Motor neuron (in vitro differentiated cells): ENCODE measurements around the gene ABCC6. TPM values are rescaled to one million over a fixed set of nuclear protein-coding genes. Genes with fewer than 3 reads are reported as not detected.
"Not testable (repeated sequence)": the region's sequence is repeated elsewhere in the genome, so short reads cannot be mapped to it uniquely, and the experiment has no call there.

Source experiments
- ATAC-seq, 8 experiments: fragments of 200-7000 bp; cut with Tn5 transposase; replicated peaks in 6 of 8; 2 replicates each; pipeline ENCODE4 v1.8.0; 2021; ENCODE audit warnings: mild to moderate bottlenecking in 8 of 8, moderate library complexity in 8 of 8
- H3K27ac ChIP-seq, 2 donors: fragments of 250-450 bp; sonication (Bioruptor Pico); 2 replicates each; pipeline ENCODE4 v1.9.0; 2021; ENCODE audit warnings: antibody characterized with exemption in 2 of 2, mild to moderate bottlenecking in 2 of 2, moderate library complexity in 1 of 2
- H3K4me1 ChIP-seq, 2 donors: fragments of 250-450 bp; sonication (Bioruptor Pico); replicated peaks in 1 of 2; 2 replicates each; pipeline ENCODE4 v1.6.1; 2021; ENCODE audit warnings: antibody characterized with exemption in 2 of 2, mild to moderate bottlenecking in 2 of 2, moderate library complexity in 1 of 2
- H3K4me3 ChIP-seq, 5 donors: fragments of 250-450 bp; sonication (Bioruptor Pico); 2 replicates each; pipeline ENCODE4 v1.9.0; 2021; ENCODE audit warnings: antibody characterized with exemption in 5 of 5, mild to moderate bottlenecking in 5 of 5, moderate library complexity in 4 of 5
- WGBS, 10 experiments: fragments of 450-650 bp; shearing (Covaris generic); methylation state at CpG; one replicate each; pipeline ENCODE4 v1.0.0; 2022; 5-methylcytosine and 5-hydroxymethylcytosine counted together
- in situ Hi-C, 9 experiments: fragments of 400-800 bp; cut with MboI; loops; one replicate each; pipeline ENCODE4 v1.15.0; 2021; ENCODE audit warnings: low sequenced_read_pairs in 9 of 9, low pct_unique_long_range_greater_than_20kb in 2 of 9; ENCODE audit not compliant: unreplicated experiment in 9 of 9
- total RNA-seq, 8 experiments: library from RNA; unstranded; fragments of 300-600 nt; gene quantifications; 2 replicates each; pipeline versions ENCODE4 v1.2.3 to v1.2.4, GENCODE V29; 2022

The ABCC6 gene
- total RNA-seq, 8 experiments from 2014 or later: 0.33 to 3.7 (median 1.3) TPM

GRCh38 chr16:16148755-16149154, 74.5 kb downstream of the ABCC6 start:
- Histone ChIP-seq H3K4me1 (no peaks in the 10 kb centered on the region), H3K27ac (no peak overlapping the region), H3K4me3 (no peak overlapping the region)
- 61 to 100% (median 92%) methylated on average over 1 to 5 of the region's 9 CpGs; no CpG with 5 or more reads in 3 of the 10 experiments for WGBS, 10 experiments
- in situ Hi-C loops: loop anchor here in 2 of 9 experiments (25.0 kb wide), 2 partner anchors 286 to 386 kb away; partner anchors contain the start of gene MYH11 (in 2 of the 2)
- ATAC-seq: peak in 1 of 8 experiments; percentile 9

GRCh38 chr16:16148000-16148599, 75.2 kb downstream of the ABCC6 start:
- ATAC-seq, H3K27ac ChIP-seq, H3K4me1 ChIP-seq, H3K4me3 ChIP-seq: not testable (repeated sequence)
- in situ Hi-C loops: loop anchor here in 2 of 9 experiments (25.0 kb wide), 2 partner anchors 286 to 386 kb away; partner anchors contain the start of gene MYH11 (in 2 of the 2)
- 68 to 100% (median 90%) methylated on average over 1 to 8 of the region's 15 CpGs; no CpG with 5 or more reads in 4 of the 10 experiments for WGBS, 10 experiments

GRCh38 chr16:16147316-16147999, 75.8 kb downstream of the ABCC6 start:
- in situ Hi-C loops: loop anchor here in 2 of 9 experiments (25.0 kb wide), 2 partner anchors 285 to 385 kb away; partner anchors contain the start of gene MYH11 (in 2 of the 2)
- Histone ChIP-seq H3K4me3 (no peak overlapping the region), H3K27ac (peak overlapping the region in 1 of 2 donors; percentile 50), H3K4me1 (no peaks in the 10 kb centered on the region)
- WGBS, 10 experiments: 51 to 100% (median 90%) methylated on average over 1 to 8 of the region's 17 CpGs; no CpG with 5 or more reads in 3 of the 10 experiments
- peak; percentile 29 to 89 (median 83) for ATAC-seq

- ATAC-seq: no peak
Measured at GRCh38 chr16:16146380-16147315, 76.6 kb downstream of the ABCC6 start.

GRCh38 chr16:16145286-16145685, 78.0 kb downstream of the ABCC6 start:
- Histone ChIP-seq H3K4me3 (no peak overlapping the region), H3K27ac (no peak overlapping the region), H3K4me1 (no peaks in the 10 kb centered on the region)
- ATAC-seq: no peak
- WGBS, 10 experiments: 67 to 100% (median 100%) methylated on average over 1 to 3 of the region's 5 CpGs; no CpG with 5 or more reads in 5 of the 10 experiments
- in situ Hi-C loops: loop anchor here in 2 of 9 experiments (25.0 kb wide), 2 partner anchors 283 to 383 kb away; partner anchors contain the start of gene MYH11 (in 2 of the 2)

More at GRCh38 chr16:16146380-16147315, 76.6 kb downstream of the ABCC6 start:
- 60 to 100% (median 93%) methylated on average over 1 to 3 of the region's 14 CpGs; no CpG with 5 or more reads in 3 of the 10 experiments for whole genome bisulfite sequencing, 10 experiments
- Histone ChIP-seq H3K4me1 (no peaks in the 10 kb centered on the region), H3K27ac (no peak overlapping the region), H3K4me3 (no peak overlapping the region)
- in situ Hi-C loops: loop anchor here in 2 of 9 experiments (25.0 kb wide), 2 partner anchors 284 to 384 kb away; partner anchors contain the start of gene MYH11 (in 2 of the 2)

- no peak overlapping the region for H3K27ac ChIP-seq
- H3K4me1 ChIP-seq: no peaks in the 10 kb centered on the region
- ATAC-seq: peak in 1 of 8 experiments; percentile 5
- no peak overlapping the region for H3K4me3 ChIP-seq
- WGBS, 10 experiments: 40 to 100% (median 94%) methylated on average over 1 to 5 of the region's 5 CpGs; no CpG with 5 or more reads in 4 of the 10 experiments
- in situ Hi-C loops: loop anchor here in 2 of 9 experiments (25.0 kb wide), 2 partner anchors 282 to 382 kb away; partner anchors contain the start of gene MYH11 (in 2 of the 2)
Measured at GRCh38 chr16:16144416-16144815, 78.9 kb downstream of the ABCC6 start.

GRCh38 chr16:16143931-16144330, 79.4 kb downstream of the ABCC6 start:
- no peaks in the 10 kb centered on the region for H3K4me1 ChIP-seq
- ATAC-seq: no peak
- 69 to 100% (median 94%) methylated on average over 1 to 4 of the region's 8 CpGs; no CpG with 5 or more reads in 3 of the 10 experiments for WGBS, 10 experiments
- no peak overlapping the region for H3K27ac ChIP-seq
- no peak overlapping the region for H3K4me3 ChIP-seq
- in situ Hi-C loops: loop anchor here in 2 of 9 experiments (25.0 kb wide), 2 partner anchors 282 to 382 kb away; partner anchors contain the start of gene MYH11 (in 2 of the 2)

GRCh38 chr16:16143038-16143763, 80.1 kb downstream of the ABCC6 start:
- in situ Hi-C loops: loop anchor here in 2 of 9 experiments (25.0 kb wide), 2 partner anchors 281 to 381 kb away; partner anchors contain the start of gene MYH11 (in 2 of the 2)
- Histone ChIP-seq H3K4me3 (no peak overlapping the region), H3K27ac (no peak overlapping the region), H3K4me1 (no peaks in the 10 kb centered on the region)
- WGBS, 10 experiments: 77 to 100% (median 91%) methylated on average over 1 to 9 of the region's 15 CpGs
- no peak for ATAC-seq

GRCh38 chr16:16141784-16142396, 81.4 kb downstream of the ABCC6 start:
- WGBS, 10 experiments: no CpG with 5 or more reads among the region's 7 CpGs
- in situ Hi-C loops: loop anchor here in 2 of 9 experiments (25.0 kb wide), 2 partner anchors 280 to 380 kb away; partner anchors contain the start of gene MYH11 (in 2 of the 2)
- Histone ChIP-seq H3K27ac (no peak overlapping the region), H3K4me1 (no peaks in the 10 kb centered on the region), H3K4me3 (no peak overlapping the region)
- no peak for ATAC-seq

- Histone ChIP-seq H3K27ac (no peak overlapping the region), H3K4me3 (no peak overlapping the region), H3K4me1 (no peaks in the 10 kb centered on the region)
- in situ Hi-C loops: loop anchor here in 2 of 9 experiments (25.0 kb wide), 2 partner anchors 279 to 379 kb away; partner anchors contain the start of gene MYH11 (in 2 of the 2)
- WGBS, 10 experiments: 86 to 100% (median 100%) methylated on average over 1 to 5 of the region's 11 CpGs; no CpG with 5 or more reads in 5 of the 10 experiments
- no peak for ATAC-seq
Measured at GRCh38 chr16:16141141-16141540, 82.2 kb downstream of the ABCC6 start.

GRCh38 chr16:16140537-16140936, 82.8 kb downstream of the ABCC6 start:
- Histone ChIP-seq H3K4me1 (no peaks in the 10 kb centered on the region), H3K4me3 (no peak overlapping the region), H3K27ac (no peak overlapping the region)
- no peak for ATAC-seq
- WGBS, 10 experiments: 67 to 100% (median 100%) methylated on average over 1 to 4 of the region's 4 CpGs; no CpG with 5 or more reads in 1 of the 10 experiments
- in situ Hi-C loops: loop anchor here in 2 of 9 experiments (25.0 kb wide), 2 partner anchors 278 to 378 kb away; partner anchors contain the start of gene MYH11 (in 2 of the 2)
